Measurements from ENCODE around the gene COX6B1. TPM values are rescaled to one million over a fixed set of nuclear protein-coding genes. Genes with fewer than 3 reads are reported as not detected.
A peak's percentile ranks its signal among the peaks of the same experiment; 100 is the strongest.

The COX6B1 gene
- total and polyA plus RNA-seq, 9 donors: 181 to 601 (median 254) TPM

DNA sequence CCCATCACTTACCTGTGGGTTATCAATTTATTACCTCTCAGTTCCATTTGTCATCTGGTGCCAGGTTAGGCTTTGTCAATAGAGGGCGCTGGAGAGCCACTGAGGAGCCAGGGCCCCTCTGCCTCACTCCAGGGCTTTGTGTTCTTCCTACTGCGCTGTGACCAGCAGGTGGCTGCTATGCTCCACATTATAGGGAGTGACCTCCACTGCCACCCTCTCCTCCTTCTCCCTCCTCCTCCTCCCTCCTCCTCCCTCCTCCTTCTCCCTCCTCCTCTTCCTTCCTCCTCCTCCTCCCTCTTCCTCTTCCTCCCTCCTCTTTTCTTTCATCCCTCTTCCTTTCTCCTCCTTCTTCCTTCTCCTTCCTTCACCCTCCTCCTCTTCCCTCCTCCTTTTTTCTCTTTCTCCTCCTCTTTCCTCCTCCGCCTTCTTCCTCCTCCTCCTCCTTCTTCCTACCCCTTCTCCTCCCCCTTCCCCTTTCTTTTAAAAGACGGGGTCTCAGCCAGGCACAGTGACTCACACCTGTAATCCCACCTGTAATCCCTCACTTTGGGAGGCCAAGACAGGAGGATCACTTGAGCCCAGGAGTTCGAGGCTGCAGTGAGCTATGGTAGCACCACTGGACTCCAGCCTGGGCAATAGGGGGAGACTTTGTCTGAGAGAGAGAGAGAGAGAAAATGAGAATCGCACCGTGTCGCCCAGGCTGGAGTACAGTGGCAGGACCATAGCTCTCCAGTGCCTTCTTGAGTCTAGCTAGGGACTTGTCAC is 45.9 kb downstream of the COX6B1 start:
- intact Hi-C loops (cut with DNase I): loop anchor here (2.0 to 10.0 kb wide), 6 partner anchors 23 to 241 kb away; partner anchors contain the start of gene LRFN3 (in 2 of the 4)
- TF ChIP-seq, protein P1, sequence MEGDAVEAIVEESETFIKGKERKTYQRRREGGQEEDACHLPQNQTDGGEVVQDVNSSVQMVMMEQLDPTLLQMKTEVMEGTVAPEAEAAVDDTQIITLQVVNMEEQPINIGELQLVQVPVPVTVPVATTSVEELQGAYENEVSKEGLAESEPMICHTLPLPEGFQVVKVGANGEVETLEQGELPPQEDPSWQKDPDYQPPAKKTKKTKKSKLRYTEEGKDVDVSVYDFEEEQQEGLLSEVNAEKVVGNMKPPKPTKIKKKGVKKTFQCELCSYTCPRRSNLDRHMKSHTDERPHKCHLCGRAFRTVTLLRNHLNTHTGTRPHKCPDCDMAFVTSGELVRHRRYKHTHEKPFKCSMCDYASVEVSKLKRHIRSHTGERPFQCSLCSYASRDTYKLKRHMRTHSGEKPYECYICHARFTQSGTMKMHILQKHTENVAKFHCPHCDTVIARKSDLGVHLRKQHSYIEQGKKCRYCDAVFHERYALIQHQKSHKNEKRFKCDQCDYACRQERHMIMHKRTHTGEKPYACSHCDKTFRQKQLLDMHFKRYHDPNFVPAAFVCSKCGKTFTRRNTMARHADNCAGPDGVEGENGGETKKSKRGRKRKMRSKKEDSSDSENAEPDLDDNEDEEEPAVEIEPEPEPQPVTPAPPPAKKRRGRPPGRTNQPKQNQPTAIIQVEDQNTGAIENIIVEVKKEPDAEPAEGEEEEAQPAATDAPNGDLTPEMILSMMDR (IDR thresholded peaks at IDR 0.05): peak; percentile 88 to 97 (median 96)
- TF ChIP-seq EP300 (IDR thresholded peaks at IDR 0.05): no peak
- peak; percentile 77 to 88 (median 86) for DNase-seq
- WGBS, 3 donors: 29 to 41% (median 29%) methylated on average over 8 of the region's 8 CpGs
- H3K27me3 ChIP-seq: no peaks in the 10 kb centered on the region
- no peak overlapping the region for H3K4me3 ChIP-seq
- H3K27ac ChIP-seq: no peak overlapping the region
- H3K9me3 ChIP-seq: no peaks in the 10 kb centered on the region
- no peaks in the 10 kb centered on the region for H3K4me1 ChIP-seq (ENCODE audit: insufficient read depth)
- H3K36me3 ChIP-seq: no peaks in the 10 kb centered on the region

DNA sequence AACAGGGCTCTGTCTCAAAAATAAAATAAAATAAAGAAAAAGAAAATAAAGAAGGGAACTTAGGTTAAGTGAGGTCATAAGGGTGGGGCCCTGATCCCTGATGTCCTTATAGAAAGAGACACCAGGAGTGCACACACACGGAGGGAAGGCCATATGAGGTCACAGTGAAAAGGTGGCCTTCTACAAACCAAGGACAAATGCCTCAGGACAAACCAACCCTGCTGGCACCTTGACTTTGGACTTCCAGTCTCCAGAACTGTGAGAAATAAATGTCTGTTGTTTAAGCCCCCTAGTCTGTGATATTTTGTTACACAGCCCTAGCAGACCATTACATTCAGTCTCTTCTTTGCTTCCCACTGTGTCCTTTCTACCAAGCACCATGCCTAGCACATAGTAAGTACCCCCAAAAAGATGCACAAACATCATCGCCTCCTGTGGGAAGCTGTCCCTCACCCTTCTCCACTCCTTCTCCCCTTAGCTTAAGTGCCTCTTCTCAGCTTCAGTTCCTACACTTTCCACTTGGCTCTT is 47.8 kb downstream of the COX6B1 start:
- H3K27ac ChIP-seq: no peak overlapping the region
- intact Hi-C loops (cut with DNase I): loop anchor here in 3 of 4 donors (2.0 to 10.0 kb wide), 6 partner anchors 19 to 239 kb away; partner anchors contain the start of gene LRFN3 (in 2 of the 3)
- no peak overlapping the region for H3K4me3 ChIP-seq
- TF ChIP-seq EP300 (IDR thresholded peaks at IDR 0.05) (no peak), POLR2A (IDR thresholded peaks at IDR 0.05) (no peak)
- TF ChIP-seq, protein P1 (IDR thresholded peaks at IDR 0.05): no peak
- no peak for DNase-seq
- H3K4me1 ChIP-seq (ENCODE audit: insufficient read depth): no peaks in the 10 kb centered on the region
- no peaks in the 10 kb centered on the region for H3K36me3 ChIP-seq
- H3K9me3 ChIP-seq: no peaks in the 10 kb centered on the region
- H3K27me3 ChIP-seq: no peaks in the 10 kb centered on the region
- 72 to 84% (median 80%) methylated on average over 2 of the region's 2 CpGs for WGBS, 3 donors

DNA sequence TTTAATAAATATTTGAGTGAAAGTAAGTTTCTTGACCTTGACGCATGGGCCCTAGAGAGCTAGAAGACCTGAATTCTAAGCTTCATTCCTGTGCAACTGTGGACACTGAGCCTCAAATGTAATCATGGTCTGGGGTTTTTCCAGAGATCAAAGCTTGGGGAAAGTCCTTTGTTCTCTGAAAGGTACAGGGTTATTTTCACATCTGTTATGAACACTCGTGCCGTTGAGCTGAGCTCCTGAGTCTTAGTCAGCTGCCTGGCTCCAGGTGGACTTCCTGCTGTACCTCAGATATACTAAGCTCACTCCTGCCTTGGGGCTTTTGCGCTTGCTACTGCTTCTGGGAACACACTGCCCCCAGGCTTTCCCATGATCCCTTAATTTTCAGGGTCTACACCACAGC is 48.7 kb downstream of the COX6B1 start:
- DNase-seq: no peak
- intact Hi-C loops (cut with DNase I): loop anchor here in 2 of 4 donors (2.0 to 10.0 kb wide), 3 partner anchors 18 to 238 kb away; partner anchors contain the start of gene LRFN3 (in 2 of the 2)
- WGBS, 3 donors: 68 to 75% (median 69%) methylated on average over 4 of the region's 4 CpGs
- TF ChIP-seq, protein P1 (IDR thresholded peaks at IDR 0.05): no peak
- TF ChIP-seq POLR2A (IDR thresholded peaks at IDR 0.05) (no peak), EP300 (IDR thresholded peaks at IDR 0.05) (no peak)
- Histone ChIP-seq H3K27me3 (no peaks in the 10 kb centered on the region), H3K9me3 (no peaks in the 10 kb centered on the region), H3K4me3 (no peak overlapping the region), H3K4me1 (ENCODE audit: insufficient read depth) (no peaks in the 10 kb centered on the region), H3K27ac (no peak overlapping the region), H3K36me3 (no peaks in the 10 kb centered on the region)

DNA sequence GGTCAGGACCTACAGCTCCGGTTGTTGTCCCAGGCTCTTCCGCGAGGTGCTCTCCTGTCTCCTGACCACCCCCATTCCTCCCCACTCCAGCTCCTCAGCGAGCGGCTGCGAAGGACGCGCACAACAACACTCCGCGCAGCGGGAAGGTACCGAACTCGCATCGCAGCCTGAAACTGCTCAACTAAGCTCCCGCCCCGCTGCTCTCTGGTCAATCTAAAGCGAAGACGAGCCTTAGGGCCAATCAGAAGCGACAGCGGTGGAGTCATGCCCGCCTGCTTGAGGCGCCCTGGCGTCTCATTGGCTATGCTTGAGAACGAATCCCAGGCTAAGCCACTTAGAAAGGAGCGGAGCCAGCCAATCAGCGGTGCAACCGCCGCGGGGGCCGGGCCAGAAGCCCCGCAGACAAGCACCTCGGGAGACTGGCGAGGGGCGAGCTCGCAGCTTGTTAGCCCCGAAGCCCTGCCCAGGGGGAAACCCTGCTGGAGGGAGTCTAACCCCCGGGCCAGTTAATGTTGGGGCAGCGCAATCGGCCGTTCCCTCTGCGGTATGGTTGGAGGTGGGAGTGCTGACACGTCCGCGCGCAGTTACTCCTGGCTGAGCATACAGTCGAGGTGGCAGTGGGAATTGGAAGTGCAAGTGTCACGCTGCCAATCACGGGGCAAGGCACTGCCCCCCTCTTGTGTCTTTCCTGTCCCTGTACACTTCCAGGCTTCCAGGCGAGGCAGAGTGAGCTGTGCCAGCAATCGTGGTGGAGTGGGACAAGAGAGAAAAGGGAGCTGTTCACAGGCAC is 54.3 kb downstream of the COX6B1 start:
- TF ChIP-seq POLR2A (IDR thresholded peaks at IDR 0.05): no peak
- Histone ChIP-seq H3K36me3 (no peaks in the 10 kb centered on the region), H3K27me3 (no peaks in the 10 kb centered on the region), H3K4me3 (peak overlapping the region; percentile 53), H3K4me1 (ENCODE audit: insufficient read depth) (no peaks in the 10 kb centered on the region), H3K27ac (no peak overlapping the region), H3K9me3 (no peaks in the 10 kb centered on the region)
- WGBS, 3 donors: 0 to 1% (median 0%) methylated on average over 34 to 50 of the region's 50 CpGs
- intact Hi-C loops (cut with DNase I): no loop called here
- peak; percentile 89 to 95 (median 91) for DNase-seq
